Astrocyte (in vitro differentiated cells and primary cell): ENCODE data around the gene NSUN5. TPM values are rescaled to one million over a fixed set of nuclear protein-coding genes. Genes with fewer than 3 reads are reported as not detected.
"Not testable (repeated sequence)": the region's sequence is repeated elsewhere in the genome, so short reads cannot be mapped to it uniquely, and the experiment has no call there.

Experiments
- DNase-seq: peaks from one replicate; pipeline ENCODE4 v3.0.0-alpha.2; 2010; ENCODE audit warnings: low read depth
- FAIRE-seq: peaks from 2 replicates; lab custom pipeline; 2011; peaks lifted over from hg19 to GRCh38; lab: Jason Lieb, UNC
- H2AFZ ChIP-seq: 2 replicates; pipeline ENCODE4 v1.6.0; 2012; ENCODE audit warnings: low read depth, low read length, inconsistent platforms
- H3K27ac ChIP-seq: 2 replicates; pipeline ENCODE4 v1.5.1; 2011; ENCODE audit warnings: low read depth, low read length, inconsistent platforms
- H3K27me3 ChIP-seq: 2 replicates; pipeline ENCODE4 v1.6.0; 2011; ENCODE audit warnings: low read length, inconsistent platforms; ENCODE audit not compliant: insufficient read depth
- H3K36me3 ChIP-seq: 2 replicates; pipeline ENCODE4 v1.5.1; 2011; ENCODE audit warnings: low read length, inconsistent platforms; ENCODE audit not compliant: insufficient read depth
- H3K4me1 ChIP-seq: 2 replicates; pipeline ENCODE4 v1.5.1; 2011; ENCODE audit warnings: low read length, inconsistent platforms; ENCODE audit not compliant: insufficient read depth
- H3K4me2 ChIP-seq: 2 replicates; pipeline ENCODE4 v1.6.0; 2012; ENCODE audit warnings: low read length, inconsistent platforms
- H3K4me3 ChIP-seq: 2 replicates; pipeline ENCODE4 v1.5.1; 2011; ENCODE audit warnings: low read depth, mild to moderate bottlenecking, low read length, inconsistent platforms; ENCODE audit not compliant: insufficient read depth
- H3K79me2 ChIP-seq: 2 replicates; pipeline ENCODE4 v1.6.0; 2012; ENCODE audit warnings: mild to moderate bottlenecking, low read length, inconsistent platforms; ENCODE audit not compliant: insufficient read depth
- H3K9ac ChIP-seq: 2 replicates; pipeline ENCODE4 v1.6.0; 2012; ENCODE audit warnings: mild to moderate bottlenecking, low read length, inconsistent platforms
- H3K9me3 ChIP-seq: 2 replicates; pipeline ENCODE4 v1.5.1; 2012; ENCODE audit warnings: low read depth, mild to moderate bottlenecking, low read length, inconsistent platforms; ENCODE audit not compliant: insufficient read depth
- H4K20me1 ChIP-seq: 2 replicates; pipeline ENCODE4 v1.6.0; 2012; ENCODE audit warnings: low read length, inconsistent platforms; ENCODE audit not compliant: insufficient read depth
- H3K27ac Mint-ChIP-seq: one replicate; pipeline ENCODE4 v1.8.0; 2021; ENCODE audit warnings: mild to moderate bottlenecking, mixed read lengths; ENCODE audit not compliant: unreplicated experiment
- H3K27me3 Mint-ChIP-seq: one replicate; pipeline ENCODE4 v1.8.0; 2021; ENCODE audit warnings: low read depth, mixed read lengths; ENCODE audit not compliant: unreplicated experiment
- H3K36me3 Mint-ChIP-seq: one replicate; pipeline ENCODE4 v1.8.0; 2021; ENCODE audit warnings: low read depth, mixed read lengths; ENCODE audit not compliant: unreplicated experiment
- H3K4me1 Mint-ChIP-seq: one replicate; pipeline ENCODE4 v1.8.0; 2021; ENCODE audit warnings: low read depth, mixed read lengths; ENCODE audit not compliant: unreplicated experiment
- H3K4me3 Mint-ChIP-seq: one replicate; pipeline ENCODE4 v1.8.0; 2021; ENCODE audit warnings: mild to moderate bottlenecking, moderate library complexity, mixed read lengths; ENCODE audit not compliant: unreplicated experiment
- H3K9me3 Mint-ChIP-seq: one replicate; pipeline ENCODE4 v1.8.0; 2021; ENCODE audit warnings: mild to moderate bottlenecking, mixed read lengths; ENCODE audit not compliant: unreplicated experiment
- total RNA-seq: library from RNA; stranded (reverse); gene quantifications from 2 replicates; pipeline ENCODE4 v1.2.1, GENCODE V29; 2021

Gene NSUN5
- total RNA-seq, 1 donor from 2014 or later = 27.6 TPM

- H3K79me2 ChIP-seq, H2AFZ ChIP-seq, H3K27ac Mint-ChIP-seq, H3K9ac ChIP-seq, DNase-seq, H3K27me3 Mint-ChIP-seq, H3K4me3 Mint-ChIP-seq, FAIRE-seq, H3K27me3 ChIP-seq, H3K4me1 Mint-ChIP-seq, H3K27ac ChIP-seq, H3K4me3 ChIP-seq, H3K4me1 ChIP-seq, H3K9me3 ChIP-seq, H3K36me3 ChIP-seq, H4K20me1 ChIP-seq, H3K36me3 Mint-ChIP-seq, H3K9me3 Mint-ChIP-seq, H3K4me2 ChIP-seq: not testable (repeated sequence)
Measured at GRCh38 chr7:73297706-73298105, 10.9 kb downstream of the NSUN5 start.

DNA sequence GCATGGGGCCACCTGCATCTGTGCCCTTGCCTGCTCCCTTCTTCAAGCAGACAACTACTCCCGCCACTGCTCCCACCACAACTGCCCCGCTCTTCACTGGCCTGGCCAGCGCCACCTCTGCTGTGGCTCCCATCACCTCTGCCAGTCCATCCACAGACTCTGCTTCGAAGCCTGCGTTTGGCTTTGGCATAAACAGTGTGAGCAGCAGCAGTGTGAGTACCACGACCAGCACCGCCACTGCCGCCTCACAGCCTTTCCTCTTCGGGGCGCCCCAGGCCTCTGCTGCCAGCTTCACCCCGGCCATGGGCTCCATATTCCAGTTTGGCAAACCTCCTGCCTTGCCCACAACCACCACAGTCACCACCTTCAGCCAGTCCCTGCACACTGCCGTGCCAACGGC, 11.4 kb downstream of the NSUN5 start:
- not testable (repeated sequence) for H3K4me3 ChIP-seq, H3K9me3 Mint-ChIP-seq, H3K27me3 ChIP-seq, H3K36me3 ChIP-seq, H3K9ac ChIP-seq, H3K4me1 Mint-ChIP-seq, H3K27ac Mint-ChIP-seq, H3K79me2 ChIP-seq, H2AFZ ChIP-seq, H3K27me3 Mint-ChIP-seq, DNase-seq, H3K36me3 Mint-ChIP-seq, H3K9me3 ChIP-seq, H3K4me2 ChIP-seq, H3K27ac ChIP-seq, FAIRE-seq, H3K4me3 Mint-ChIP-seq, H3K4me1 ChIP-seq, H4K20me1 ChIP-seq

GRCh38 chr7:73277210-73277609, 31.4 kb downstream of the NSUN5 start:
- H3K27me3 Mint-ChIP-seq, H3K4me2 ChIP-seq, H3K79me2 ChIP-seq, H3K9me3 Mint-ChIP-seq, H3K9me3 ChIP-seq, H3K4me3 Mint-ChIP-seq, H3K4me1 Mint-ChIP-seq, H3K4me1 ChIP-seq, H3K9ac ChIP-seq, H3K4me3 ChIP-seq, H3K36me3 ChIP-seq, H2AFZ ChIP-seq, DNase-seq, H3K27ac Mint-ChIP-seq, H3K27me3 ChIP-seq, FAIRE-seq, H4K20me1 ChIP-seq, H3K36me3 Mint-ChIP-seq, H3K27ac ChIP-seq: not testable (repeated sequence)

- FAIRE-seq, H3K9me3 Mint-ChIP-seq, H3K4me3 ChIP-seq, H3K9ac ChIP-seq, H3K9me3 ChIP-seq, H3K4me1 Mint-ChIP-seq, H3K79me2 ChIP-seq, H3K4me1 ChIP-seq, H3K27me3 Mint-ChIP-seq, H3K27ac ChIP-seq, H4K20me1 ChIP-seq, H3K36me3 Mint-ChIP-seq, H3K36me3 ChIP-seq, H3K4me2 ChIP-seq, DNase-seq, H3K4me3 Mint-ChIP-seq, H3K27me3 ChIP-seq, H2AFZ ChIP-seq, H3K27ac Mint-ChIP-seq: not testable (repeated sequence)
Measured at GRCh38 chr7:73267813-73268212, 40.8 kb downstream of the NSUN5 start.

DNA sequence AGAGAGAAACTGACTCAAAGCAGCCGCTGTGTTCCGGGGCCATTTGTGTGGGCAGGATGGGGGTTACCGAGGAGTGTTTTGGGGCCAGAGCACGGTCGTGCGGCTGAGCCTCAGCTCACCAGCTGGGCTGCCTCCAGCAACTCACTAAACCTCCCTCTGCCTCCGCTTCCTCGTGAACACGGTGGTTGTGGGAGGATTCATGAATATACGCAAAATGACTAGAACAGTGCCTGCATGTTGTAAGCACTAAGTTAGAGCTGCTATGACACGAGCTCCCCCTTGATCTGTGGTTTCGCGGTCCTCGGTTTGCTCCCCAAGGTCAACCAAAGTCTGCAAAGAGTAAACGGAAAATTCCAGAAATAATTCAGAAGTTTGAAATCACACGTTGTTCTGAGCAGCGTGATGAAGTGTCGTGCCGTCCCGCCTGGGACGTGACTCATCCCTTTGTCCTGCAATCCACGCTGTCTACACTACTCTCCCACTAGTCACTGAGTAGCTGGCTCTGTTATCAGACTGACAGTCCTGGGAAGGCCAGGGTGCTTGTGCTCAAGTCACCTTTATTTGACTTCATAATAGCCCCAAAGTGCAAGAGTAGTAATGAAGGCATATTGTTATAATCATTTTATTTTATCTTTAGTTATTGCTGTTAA, 41.8 kb downstream of the NSUN5 start:
- not testable (repeated sequence) for FAIRE-seq, H3K36me3 Mint-ChIP-seq, H3K4me3 ChIP-seq, H3K79me2 ChIP-seq, H3K4me2 ChIP-seq, DNase-seq, H3K27ac Mint-ChIP-seq, H3K4me3 Mint-ChIP-seq, H4K20me1 ChIP-seq, H2AFZ ChIP-seq, H3K4me1 ChIP-seq, H3K27ac ChIP-seq, H3K9me3 Mint-ChIP-seq, H3K27me3 Mint-ChIP-seq, H3K9me3 ChIP-seq, H3K4me1 Mint-ChIP-seq, H3K27me3 ChIP-seq, H3K9ac ChIP-seq, H3K36me3 ChIP-seq

GRCh38 chr7:73262416-73262815, 46.2 kb downstream of the NSUN5 start:
- not testable (repeated sequence) for H3K27ac Mint-ChIP-seq, H3K79me2 ChIP-seq, H3K36me3 ChIP-seq, H3K4me2 ChIP-seq, H3K4me1 Mint-ChIP-seq, FAIRE-seq, H3K27ac ChIP-seq, H3K27me3 Mint-ChIP-seq, H3K36me3 Mint-ChIP-seq, H3K9me3 Mint-ChIP-seq, H3K4me3 ChIP-seq, H3K4me1 ChIP-seq, DNase-seq, H3K4me3 Mint-ChIP-seq, H2AFZ ChIP-seq, H3K9ac ChIP-seq, H3K27me3 ChIP-seq, H3K9me3 ChIP-seq, H4K20me1 ChIP-seq
